Left hindlimb (tissue), 1 donor: ENCODE data around the gene DDI2.
"Not testable (repeated sequence)": the region's sequence is repeated elsewhere in the genome, so short reads cannot be mapped to it uniquely, and the experiment has no call there.

Source experiments
- DNase-seq: peaks from one replicate; pipeline ENCODE4 v3.0.0-alpha.2; 2018

DDI2 gene

DNA sequence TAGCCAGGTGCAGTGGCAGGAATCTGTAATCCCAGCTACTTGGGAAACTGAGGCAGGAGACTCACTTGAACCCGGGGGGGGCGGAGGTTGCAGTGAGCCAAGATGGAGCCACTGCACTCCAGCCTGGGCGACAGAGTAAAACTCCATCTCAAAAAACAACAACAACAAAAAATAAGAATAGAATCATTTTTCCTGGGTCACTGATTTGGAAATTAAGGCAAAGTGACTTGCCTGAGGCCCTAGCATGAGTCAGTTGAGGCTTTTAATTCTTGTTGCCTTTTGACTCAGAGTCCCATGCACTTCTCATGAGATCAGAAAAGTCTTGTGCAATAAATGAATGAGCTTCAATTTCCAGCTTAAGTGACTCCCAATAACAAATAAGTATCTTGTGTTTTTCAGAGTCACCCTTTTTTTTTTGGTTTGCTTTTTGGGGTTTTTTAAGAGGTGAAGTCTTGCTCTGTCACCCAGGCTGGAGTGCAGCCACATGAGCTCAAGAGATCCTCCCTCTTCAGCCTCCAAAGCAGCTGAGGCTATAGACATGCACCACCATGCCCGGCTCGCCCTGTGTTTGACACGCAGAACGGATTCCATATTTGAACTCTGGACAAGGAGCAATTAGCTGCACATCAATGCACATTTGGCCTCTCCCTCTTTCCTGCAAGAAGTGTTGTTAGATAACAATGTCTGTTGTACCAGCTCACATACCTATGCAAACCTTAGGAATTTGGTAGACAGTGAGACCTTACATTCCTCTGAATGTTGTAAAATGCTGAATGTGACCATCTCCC, 63.5 kb downstream of the DDI2 start:
- no peak for DNase-seq

GRCh38 chr1:15681349-15682292, 64.4 kb downstream of the DDI2 start:
- no peak for DNase-seq

DNA sequence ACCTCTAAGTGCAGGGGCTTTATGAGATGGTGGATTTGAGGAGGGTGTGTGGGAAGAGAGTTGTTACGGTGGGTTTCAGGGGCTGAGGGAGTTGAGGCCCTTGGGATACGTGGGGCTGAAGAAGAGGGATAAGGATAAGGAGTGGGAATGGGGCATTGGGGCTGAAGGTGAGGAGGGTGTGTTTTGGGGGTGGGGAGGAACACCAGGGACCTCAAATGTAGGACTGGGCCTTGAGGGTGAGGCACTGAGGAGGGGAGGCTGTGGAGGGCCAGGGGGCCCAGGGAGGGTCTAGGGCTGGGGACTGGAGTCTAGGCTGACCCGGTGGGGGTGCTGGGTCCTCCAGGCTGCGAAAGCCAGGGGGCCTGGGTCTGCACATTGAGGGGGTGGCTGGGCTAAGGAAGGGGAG, 65.7 kb downstream of the DDI2 start:
- DNase-seq = no peak

DNA sequence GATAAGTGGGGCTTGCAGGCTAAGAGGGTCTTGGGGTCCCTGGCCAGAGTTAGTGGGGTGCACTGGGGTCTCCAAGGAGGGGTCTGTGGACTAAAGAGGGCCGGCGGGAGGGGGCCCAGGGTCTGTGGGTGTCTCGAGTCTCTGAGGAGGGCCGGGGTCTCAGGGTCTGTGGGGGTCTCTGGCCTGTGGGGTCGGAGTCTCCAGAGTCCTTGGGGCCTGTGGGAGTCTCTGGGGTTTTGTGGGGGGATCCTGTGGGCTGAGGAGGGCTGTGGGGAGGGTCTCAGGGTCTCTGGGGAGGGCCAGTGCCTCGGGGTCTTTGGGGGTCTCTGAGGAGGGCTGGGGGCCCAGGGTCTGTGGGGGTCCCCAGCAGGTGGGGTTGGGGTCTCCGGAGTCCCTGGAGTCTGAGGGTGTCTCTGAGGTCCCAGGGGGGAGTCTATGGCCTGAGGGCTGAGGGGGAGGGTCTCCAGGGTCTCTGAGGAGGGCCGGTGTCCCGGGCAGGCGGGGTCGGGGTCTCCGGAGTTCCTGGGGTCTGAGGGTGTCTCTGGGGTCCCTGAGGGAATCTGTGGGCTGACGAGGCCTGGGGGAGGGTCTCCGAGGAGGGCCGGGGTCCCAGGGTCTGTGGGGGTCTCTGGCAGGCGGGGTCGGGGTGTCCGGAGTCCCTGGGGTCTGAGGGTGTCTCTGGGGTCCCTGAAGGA, 66.2 kb downstream of the DDI2 start:
- no peak for DNase-seq

- DNase-seq = peak; percentile 62
Measured at GRCh38 chr1:15684042-15684461, 66.8 kb downstream of the DDI2 start, which contains the start of gene PLEKHM2. PLEKHM2 (plus strand) TSS chr1:15684320; CDS start chr1:15684559, 239 bp downstream.

GRCh38 chr1:15684468-15685291, 67.4 kb downstream of the DDI2 start:
- DNase-seq = peak; percentile 56

- DNase-seq = no peak
Measured at GRCh38 chr1:15685820-15686219, 68.6 kb downstream of the DDI2 start.

DNA sequence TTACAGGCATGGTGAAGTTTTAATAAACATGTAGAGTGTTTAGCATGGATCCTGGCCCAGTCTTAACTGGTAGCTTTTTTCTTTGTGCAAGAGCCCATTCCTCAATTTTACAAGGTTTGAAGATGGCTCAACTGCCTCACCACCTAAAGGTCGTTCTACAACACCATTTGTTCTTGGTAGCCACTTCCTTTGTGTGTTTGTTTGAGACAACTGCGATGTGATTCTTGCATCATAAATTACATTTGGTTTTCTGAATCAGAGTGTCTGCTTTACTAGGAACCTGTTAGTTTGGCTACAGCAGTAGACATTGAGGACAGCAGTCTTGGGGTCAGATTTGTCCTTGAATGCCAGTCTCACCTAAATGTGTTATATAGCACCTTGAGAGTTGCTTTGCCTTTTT, 70.2 kb downstream of the DDI2 start:
- DNase-seq = no peak

GRCh38 chr1:15690317-15690716, 73.1 kb downstream of the DDI2 start:
- no peak for DNase-seq

- DNase-seq = peak; percentile 58
Measured at GRCh38 chr1:15691434-15692032, 74.3 kb downstream of the DDI2 start.

GRCh38 chr1:15692121-15692682, 74.9 kb downstream of the DDI2 start:
- no peak for DNase-seq

DNA sequence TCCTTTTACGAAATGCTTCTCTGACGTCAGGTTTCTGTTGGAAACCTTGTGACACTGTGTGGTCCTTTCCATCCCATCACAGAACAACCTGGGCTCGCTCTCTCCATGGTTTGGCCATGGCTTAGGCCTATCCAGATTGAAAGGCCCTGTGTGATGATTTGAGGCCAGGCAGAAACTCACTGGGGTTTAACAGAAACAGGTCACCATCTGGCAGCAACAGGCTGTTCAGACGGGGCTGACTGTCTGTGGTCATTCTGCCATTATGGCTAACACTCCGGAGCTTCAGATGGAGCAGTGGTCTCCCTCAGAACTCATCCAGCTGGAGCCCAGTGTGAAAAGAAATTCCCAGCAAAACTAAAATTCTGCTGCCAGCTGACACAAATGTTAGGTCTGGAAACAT, 76.1 kb downstream of the DDI2 start:
- no peak for DNase-seq

GRCh38 chr1:15696956-15697521, 79.8 kb downstream of the DDI2 start:
- DNase-seq = peak; percentile 46

DNA sequence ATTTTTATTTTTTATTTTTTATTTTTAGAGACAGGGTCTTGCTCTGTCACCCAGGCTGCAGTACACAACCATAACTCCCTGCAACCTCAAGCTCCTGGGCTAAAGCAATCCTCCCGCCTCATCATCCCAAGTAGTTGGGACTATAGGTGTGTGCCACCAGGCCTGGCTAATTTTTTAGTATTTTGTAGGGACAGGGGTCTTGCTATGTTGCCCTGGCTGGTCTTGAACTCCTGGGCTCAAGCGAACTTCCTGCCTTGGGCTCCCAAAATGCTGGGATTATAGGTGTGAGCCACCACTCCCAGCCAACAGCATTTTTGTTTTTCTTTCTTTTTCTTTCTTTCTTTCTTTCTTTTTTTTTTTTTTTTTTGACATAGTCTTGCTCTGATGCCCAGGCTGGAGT, 80.9 kb downstream of the DDI2 start:
- DNase-seq = no peak

DNA sequence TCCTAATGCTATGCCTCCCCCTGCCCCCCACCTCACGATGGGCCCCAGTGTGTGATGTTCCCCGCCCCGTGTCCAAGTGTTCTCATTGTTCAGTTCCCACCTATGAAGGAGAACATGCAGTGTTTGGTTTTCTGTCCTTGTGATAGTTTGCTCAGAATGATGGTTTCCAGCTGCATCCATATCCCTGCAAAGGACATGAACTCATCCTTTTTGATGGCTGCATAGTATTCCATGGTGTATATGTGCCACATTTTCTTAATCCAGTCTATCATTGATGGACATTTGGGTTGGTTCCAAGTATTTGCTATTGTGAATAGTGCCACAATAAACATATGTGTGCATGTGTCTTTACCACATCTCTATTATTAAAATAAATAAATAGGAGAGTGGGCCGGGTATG, 82.1 kb downstream of the DDI2 start:
- DNase-seq = not testable (repeated sequence)

- no peak for DNase-seq
Measured at GRCh38 chr1:15700508-15700907, 83.2 kb downstream of the DDI2 start.

GRCh38 chr1:15701784-15702183, 84.5 kb downstream of the DDI2 start:
- no peak for DNase-seq

DNA sequence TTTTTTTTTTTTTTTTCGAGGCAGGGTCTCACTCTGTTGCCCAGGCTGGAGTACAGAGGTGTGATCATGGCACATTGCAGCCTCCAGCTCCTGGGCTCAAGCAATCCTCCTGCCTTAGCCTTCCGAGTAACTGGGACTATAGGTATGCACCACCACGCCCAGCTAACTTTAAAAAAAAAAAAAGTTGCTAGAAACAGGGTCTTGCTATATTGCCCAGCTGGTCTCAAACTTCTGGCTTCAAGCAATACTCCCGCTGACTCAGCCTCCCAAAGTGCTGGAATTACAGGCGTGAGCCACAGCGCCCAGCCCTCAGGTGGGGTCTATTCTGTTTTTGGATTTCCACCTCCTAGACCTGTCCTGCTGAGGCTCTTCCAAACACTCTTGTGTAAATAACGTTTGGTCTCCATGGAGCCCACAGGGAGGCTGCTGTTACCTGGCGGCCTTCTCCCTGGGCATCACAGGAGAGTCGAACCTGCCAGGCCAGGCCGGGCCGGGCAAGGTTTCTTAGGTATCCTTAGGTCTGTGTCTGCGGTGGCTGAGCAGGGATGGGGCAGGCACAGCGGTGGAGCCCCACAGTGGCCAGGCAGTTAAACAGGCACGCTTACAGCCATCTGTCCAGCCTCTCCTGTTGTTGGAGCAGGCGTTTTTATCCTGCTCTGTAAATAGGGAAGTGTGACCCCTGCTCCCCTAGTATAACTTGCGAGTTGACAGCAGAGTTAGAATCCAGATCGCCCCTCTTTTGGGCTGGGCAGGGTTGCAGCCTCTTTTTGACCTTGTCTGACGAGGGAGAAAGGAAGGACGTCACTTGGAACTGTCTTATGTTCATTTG, 85.7 kb downstream of the DDI2 start:
- DNase-seq = no peak

GRCh38 chr1:15703562-15703961, 86.3 kb downstream of the DDI2 start:
- peak; percentile 81 for DNase-seq

DNA sequence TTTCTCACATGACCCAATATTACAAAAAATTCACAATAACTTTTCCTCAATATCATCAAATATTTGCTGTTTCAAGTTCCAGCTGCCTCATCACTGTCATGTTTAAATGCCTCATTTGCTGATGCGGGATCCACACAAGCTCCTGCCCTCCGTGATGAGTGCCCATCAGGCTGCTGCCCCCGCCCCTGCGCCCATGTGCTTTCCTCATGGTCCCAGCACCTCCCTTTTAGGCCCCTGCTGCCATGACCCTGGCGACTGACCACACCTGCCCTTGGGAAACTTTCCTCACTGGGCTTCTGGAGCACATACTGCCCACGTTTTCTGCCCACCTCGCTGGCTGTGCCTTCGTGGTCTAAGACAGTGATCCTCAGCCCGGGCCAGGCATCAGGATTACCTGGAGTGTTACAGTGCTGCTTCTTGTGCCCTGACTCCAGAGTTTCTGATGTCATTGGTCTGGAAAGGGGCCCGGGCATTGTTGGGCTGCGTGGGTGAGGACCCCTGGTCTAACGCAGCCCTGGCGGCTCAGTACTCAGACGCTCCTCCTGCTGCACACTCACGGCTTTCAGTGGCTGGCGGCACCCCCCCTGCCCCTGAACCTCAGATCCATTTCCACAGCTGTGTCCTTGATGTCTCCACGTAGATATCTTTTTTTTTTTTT, 87.4 kb downstream of the DDI2 start:
- no peak for DNase-seq
